ENCODE measurements around the gene MCC. TPM values are rescaled to one million over a fixed set of nuclear protein-coding genes. Genes with fewer than 3 reads are reported as not detected.
A peak's percentile ranks its signal among the peaks of the same experiment; 100 is the strongest.

The MCC gene
- total and polyA plus RNA-seq, 2 donors (not counting 1 experiment from before 2014, with no cell fraction given): 3.2 to 41.3 TPM

GRCh38 chr5:113145757-113146387, 342.4 kb downstream of the MCC start:
- TF ChIP-seq CTCF (conservative IDR thresholded peaks at IDR 0.05 in 1 of 2, IDR thresholded peaks at IDR 0.05 in 1 of 2; ENCODE audit: low read depth in 1 of 2, low read length in 2 of 2): no peak
- TF ChIP-seq EZH2 (IDR thresholded peaks at IDR 0.05; ENCODE audit: low read length, missing control alignments): no peak

DNA sequence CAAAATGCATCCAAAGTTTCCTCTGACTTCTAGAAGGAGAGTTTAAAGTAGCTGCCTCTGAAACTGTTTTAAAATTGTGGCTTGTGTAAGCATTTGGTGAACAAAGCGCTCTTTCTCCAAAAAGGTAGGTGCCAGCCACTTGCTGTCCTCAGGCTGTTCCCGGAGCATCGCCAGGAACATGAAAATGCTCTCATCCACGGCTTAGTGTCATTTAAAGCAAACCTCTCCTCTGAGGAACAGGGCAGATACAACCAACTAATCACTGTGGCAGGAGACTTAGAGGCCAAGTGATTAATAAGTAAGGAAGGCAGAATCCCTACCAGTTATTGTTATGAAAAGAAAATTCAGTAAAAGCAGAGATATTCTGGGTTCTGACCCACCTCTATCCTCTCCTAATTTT, 346.1 kb downstream of the MCC start:
- no peaks in the 10 kb centered on the region for H4K20me1 ChIP-seq (ENCODE audit: control insufficient read depth, extremely low read depth, insufficient read depth, low read length)
- H3K4me3 ChIP-seq (replicated peaks in 1 of 4; ENCODE audit: control extremely low read depth in 1 of 4, insufficient read depth in 1 of 4, low read depth in 3 of 4, low read length in 4 of 4): no peak overlapping the region
- no peak overlapping the region for H3K27ac ChIP-seq (ENCODE audit: insufficient read depth, low read length)
- H3K9me3 ChIP-seq (ENCODE audit: control insufficient read depth, insufficient read depth, low read depth, low read length): no peaks in the 10 kb centered on the region
- no peak for TF ChIP-seq CTCF (conservative IDR thresholded peaks at IDR 0.05 in 1 of 2, IDR thresholded peaks at IDR 0.05 in 1 of 2; ENCODE audit: low read depth in 1 of 2, low read length in 2 of 2)
- no peak for TF ChIP-seq EZH2 (IDR thresholded peaks at IDR 0.05; ENCODE audit: low read length, missing control alignments)
- DNase-seq (ENCODE audit: low read depth in 2 of 2): no peak
- no peaks in the 10 kb centered on the region for H3K79me2 ChIP-seq (ENCODE audit: control insufficient read depth, insufficient read depth, low read length)
- H3K4me2 ChIP-seq (ENCODE audit: extremely low read depth, insufficient read depth, low read length): no peak overlapping the region
- no peaks in the 10 kb centered on the region for H3K36me3 ChIP-seq (ENCODE audit: control insufficient read depth, insufficient read depth, low read length)
- peaks cover 6% of the 10 kb centered on the region for H3K4me1 ChIP-seq (ENCODE audit: control insufficient read depth, extremely low read depth, insufficient read depth, low read length)
- H2AFZ ChIP-seq (ENCODE audit: low read length): no peak overlapping the region
- no peak overlapping the region for H3K9ac ChIP-seq (ENCODE audit: insufficient read depth, low read length)
- H3K27me3 ChIP-seq (ENCODE audit: control insufficient read depth, insufficient read depth, low read length): no peaks in the 10 kb centered on the region

More at GRCh38 chr5:113145757-113146387, 342.4 kb downstream of the MCC start:
- H3K9ac ChIP-seq (ENCODE audit: insufficient read depth, low read length): no peak overlapping the region
- H4K20me1 ChIP-seq (ENCODE audit: control insufficient read depth, extremely low read depth, insufficient read depth, low read length): no peaks in the 10 kb centered on the region
- H3K27ac ChIP-seq (ENCODE audit: insufficient read depth, low read length): no peak overlapping the region
- H3K4me1 ChIP-seq (ENCODE audit: control insufficient read depth, extremely low read depth, insufficient read depth, low read length): peaks cover 7% of the 10 kb centered on the region
- H3K36me3 ChIP-seq (ENCODE audit: control insufficient read depth, insufficient read depth, low read length): no peaks in the 10 kb centered on the region
- DNase-seq (ENCODE audit: low read depth in 2 of 2): peak in 1 of 2 donors; percentile 43
- no peak overlapping the region for H3K4me2 ChIP-seq (ENCODE audit: extremely low read depth, insufficient read depth, low read length)
- no peaks in the 10 kb centered on the region for H3K9me3 ChIP-seq (ENCODE audit: control insufficient read depth, insufficient read depth, low read depth, low read length)
- no peaks in the 10 kb centered on the region for H3K27me3 ChIP-seq (ENCODE audit: control insufficient read depth, insufficient read depth, low read length)
- no peaks in the 10 kb centered on the region for H3K79me2 ChIP-seq (ENCODE audit: control insufficient read depth, insufficient read depth, low read length)
- H3K4me3 ChIP-seq (replicated peaks in 1 of 4; ENCODE audit: control extremely low read depth in 1 of 4, insufficient read depth in 1 of 4, low read depth in 3 of 4, low read length in 4 of 4): no peak overlapping the region
- no peak overlapping the region for H2AFZ ChIP-seq (ENCODE audit: low read length)

DNA sequence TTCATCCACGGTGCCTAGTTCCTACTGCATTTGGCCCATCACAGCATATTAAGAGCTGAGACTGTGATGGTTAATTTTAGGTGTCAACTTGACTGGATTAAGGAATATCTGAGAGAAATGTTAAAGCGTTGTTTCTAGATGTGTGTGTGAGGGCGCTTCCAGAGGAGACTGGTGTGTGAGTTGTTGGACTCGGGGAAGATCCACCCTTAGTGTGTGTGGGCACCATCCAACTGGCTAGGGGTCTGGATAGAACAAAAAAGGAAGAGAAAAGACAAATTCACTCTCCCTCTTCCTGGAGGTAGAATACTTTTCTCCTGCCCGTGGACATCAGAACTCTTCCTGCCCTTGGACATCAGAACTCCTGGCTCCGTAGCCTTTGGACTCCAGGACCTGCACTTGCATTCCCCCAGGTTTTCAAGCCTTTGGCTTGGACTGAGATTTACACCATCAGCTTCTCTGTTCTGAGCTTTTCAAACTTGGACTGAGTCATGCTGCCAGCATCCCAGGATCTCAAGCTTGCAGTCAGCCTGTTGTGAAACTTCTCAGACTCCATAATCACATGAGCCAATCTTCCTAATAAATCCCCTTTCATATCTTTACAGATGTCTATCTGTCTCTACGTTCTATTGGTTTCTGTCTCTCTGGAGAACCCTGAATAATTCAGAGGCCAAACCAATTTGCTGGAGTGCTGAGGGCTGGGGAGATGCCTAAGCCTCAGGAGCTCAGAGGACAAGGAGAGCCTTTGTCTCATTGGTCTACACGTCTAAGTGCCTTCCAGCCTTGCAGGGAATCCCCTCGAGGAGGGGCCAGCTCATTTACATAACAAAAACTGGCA, 347.2 kb downstream of the MCC start:
- Histone ChIP-seq H3K27me3 (ENCODE audit: control insufficient read depth, insufficient read depth, low read length) (no peaks in the 10 kb centered on the region), H3K36me3 (ENCODE audit: control insufficient read depth, insufficient read depth, low read length) (no peaks in the 10 kb centered on the region), H3K4me2 (ENCODE audit: extremely low read depth, insufficient read depth, low read length) (no peak overlapping the region), H2AFZ (ENCODE audit: low read length) (no peak overlapping the region), H3K27ac (ENCODE audit: insufficient read depth, low read length) (peak overlapping the region; percentile 17), H3K79me2 (ENCODE audit: control insufficient read depth, insufficient read depth, low read length) (no peaks in the 10 kb centered on the region), H4K20me1 (ENCODE audit: control insufficient read depth, extremely low read depth, insufficient read depth, low read length) (no peaks in the 10 kb centered on the region), H3K4me1 (ENCODE audit: control insufficient read depth, extremely low read depth, insufficient read depth, low read length) (peaks cover 6% of the 10 kb centered on the region), H3K9ac (ENCODE audit: insufficient read depth, low read length) (no peak overlapping the region), H3K9me3 (ENCODE audit: control insufficient read depth, insufficient read depth, low read depth, low read length) (no peaks in the 10 kb centered on the region), H3K4me3 (replicated peaks in 1 of 4; ENCODE audit: control extremely low read depth in 1 of 4, insufficient read depth in 1 of 4, low read depth in 3 of 4, low read length in 4 of 4) (no peak overlapping the region)
- TF ChIP-seq CTCF (conservative IDR thresholded peaks at IDR 0.05 in 1 of 2, IDR thresholded peaks at IDR 0.05 in 1 of 2; ENCODE audit: low read depth in 1 of 2, low read length in 2 of 2) (no peak), EZH2 (IDR thresholded peaks at IDR 0.05; ENCODE audit: low read length, missing control alignments) (no peak)
- peak; percentile 84 to 89 for DNase-seq (ENCODE audit: low read depth in 2 of 2)
